ENCODE measurements around the gene SBNO2. TPM values are rescaled to one million over a fixed set of nuclear protein-coding genes. Genes with fewer than 3 reads are reported as not detected.

SBNO2 gene
- total RNA-seq, 4 donors from 2014 or later: 33.1 to 208 (median 61.9) TPM

- DNase-seq (ENCODE audit: low spot score) (no peak), ATAC-seq (ENCODE audit: low FRiP score) (no peak)
- no peak for TF ChIP-seq CTCF (IDR thresholded peaks at IDR 0.05)
Measured at GRCh38 chr19:1081301-1082164, 92.5 kb downstream of the SBNO2 start.

- DNase-seq (ENCODE audit: low spot score) (no peak), ATAC-seq (ENCODE audit: low FRiP score) (no peak)
- no peak for TF ChIP-seq CTCF (IDR thresholded peaks at IDR 0.05)
Measured at GRCh38 chr19:1080360-1081161, 93.5 kb downstream of the SBNO2 start.

- DNase-seq (ENCODE audit: low spot score) (no peak), ATAC-seq (ENCODE audit: low FRiP score) (no peak)
- TF ChIP-seq CTCF (IDR thresholded peaks at IDR 0.05): no peak
Measured at GRCh38 chr19:1079566-1080111, 94.4 kb downstream of the SBNO2 start.

GRCh38 chr19:1076951-1077350, 97.1 kb downstream of the SBNO2 start:
- no peak for DNase-seq (ENCODE audit: low spot score)
- TF ChIP-seq CTCF (IDR thresholded peaks at IDR 0.05): no peak
- no peak for ATAC-seq (ENCODE audit: low FRiP score)

GRCh38 chr19:1076046-1076386, 98.1 kb downstream of the SBNO2 start:
- no peak for ATAC-seq (ENCODE audit: low FRiP score)
- no peak for TF ChIP-seq CTCF (IDR thresholded peaks at IDR 0.05)
- DNase-seq (ENCODE audit: low spot score): no peak

- DNase-seq (ENCODE audit: low spot score): peak; percentile 90
- peak; percentile 24 for ATAC-seq (ENCODE audit: low FRiP score)
- TF ChIP-seq CTCF (IDR thresholded peaks at IDR 0.05): no peak
Measured at GRCh38 chr19:1074544-1075283, 99.4 kb downstream of the SBNO2 start.
